Natural killer cell (primary cell): ENCODE measurements around the gene RASAL1. TPM values are rescaled to one million over a fixed set of nuclear protein-coding genes. Genes with fewer than 3 reads are reported as not detected.

Source experiments
- ATAC-seq, 3 donors: fragments of 150-1000 bp in 2 of 3; fragments of 200-7000 bp in 1 of 3; cut with Tn5 transposase; 1 replicate in 1 of 3; 2 replicates in 2 of 3; pipeline ENCODE4 v1.10.0; 2021; ENCODE audit warnings: mild to moderate bottlenecking in 2 of 3, moderate library complexity in 2 of 3
- DNase-seq, 2 donors: peaks; one replicate each; pipeline versions ENCODE4 v3.0.0 to v3.0.0-alpha.2; 2013 to 2021; ENCODE audit warnings: mixed read lengths in 1 of 2
- H3K27ac ChIP-seq: one replicate; pipeline ENCODE4 v1.5.1; 2013; ENCODE audit warnings: mild to moderate bottlenecking, low read length
- H3K27me3 ChIP-seq: one replicate; pipeline ENCODE4 v1.6.1; 2013; ENCODE audit warnings: low read length; ENCODE audit not compliant: control insufficient read depth, insufficient read depth
- H3K36me3 ChIP-seq: one replicate; pipeline ENCODE4 v1.6.1; 2013; ENCODE audit warnings: low read length; ENCODE audit not compliant: control insufficient read depth, insufficient read depth
- H3K4me1 ChIP-seq: one replicate; pipeline ENCODE4 v1.6.1; 2013; ENCODE audit warnings: low read length; ENCODE audit not compliant: control insufficient read depth, insufficient read depth
- H3K4me3 ChIP-seq: one replicate; pipeline ENCODE4 v1.5.1; 2013; ENCODE audit warnings: low read length
- H3K9me3 ChIP-seq: one replicate; pipeline ENCODE4 v1.6.1; 2013; ENCODE audit warnings: low read length; ENCODE audit not compliant: control insufficient read depth, insufficient read depth
- H3K27ac Mint-ChIP-seq, 2 donors: one replicate each; pipeline ENCODE4 v1.8.0; 2022; ENCODE audit warnings: mild to moderate bottlenecking in 2 of 2, mixed read lengths in 2 of 2, moderate library complexity in 1 of 2
- H3K27me3 Mint-ChIP-seq, 2 donors: one replicate each; pipeline ENCODE4 v1.8.0; 2022; ENCODE audit warnings: low read depth in 2 of 2, mixed read lengths in 2 of 2
- H3K36me3 Mint-ChIP-seq: one replicate; pipeline ENCODE4 v1.8.0; 2022; ENCODE audit warnings: mixed read lengths
- H3K4me1 Mint-ChIP-seq, 2 donors: one replicate each; pipeline ENCODE4 v1.8.0; 2022; ENCODE audit warnings: mixed read lengths in 2 of 2
- H3K4me3 Mint-ChIP-seq: one replicate; pipeline ENCODE4 v1.8.0; 2022; ENCODE audit warnings: mild to moderate bottlenecking, moderate library complexity, mixed read lengths
- H3K9me3 Mint-ChIP-seq, 2 donors: one replicate each; pipeline ENCODE4 v1.8.0; 2022; ENCODE audit warnings: mixed read lengths in 2 of 2
- WGBS: methylation state at CpG from one replicate; pipeline ENCODE4 v1.1.7; 2013; ENCODE audit warnings: missing lambda C conversion rate; ENCODE audit not compliant: insufficient coverage; 5-methylcytosine and 5-hydroxymethylcytosine counted together
- intact Hi-C: fragments of 100-400 bp; cut with micrococcal nuclease; formaldehyde crosslinking; loops from one replicate; pipeline ENCODE4 v1.14.2; 2022
- total RNA-seq, 4 donors: library from RNA; stranded (reverse); fragments of 120-200 nt in 1 of 4; gene quantifications; one replicate each; pipeline versions ENCODE4 v1.2.3 to v1.2.4, GENCODE V29; 2013 to 2022
- TF ChIP-seq, protein P1 (sequence below): fragments of 200-600 bp; IDR thresholded peaks from one replicate; pipeline ENCODE4 v1.8.0; 2022; ENCODE audit warnings: antibody characterized with exemption

The RASAL1 gene
- total RNA-seq, 3 donors from 2014 or later (not counting 1 experiment from before 2014, with no cell fraction given): not detected

DNA sequence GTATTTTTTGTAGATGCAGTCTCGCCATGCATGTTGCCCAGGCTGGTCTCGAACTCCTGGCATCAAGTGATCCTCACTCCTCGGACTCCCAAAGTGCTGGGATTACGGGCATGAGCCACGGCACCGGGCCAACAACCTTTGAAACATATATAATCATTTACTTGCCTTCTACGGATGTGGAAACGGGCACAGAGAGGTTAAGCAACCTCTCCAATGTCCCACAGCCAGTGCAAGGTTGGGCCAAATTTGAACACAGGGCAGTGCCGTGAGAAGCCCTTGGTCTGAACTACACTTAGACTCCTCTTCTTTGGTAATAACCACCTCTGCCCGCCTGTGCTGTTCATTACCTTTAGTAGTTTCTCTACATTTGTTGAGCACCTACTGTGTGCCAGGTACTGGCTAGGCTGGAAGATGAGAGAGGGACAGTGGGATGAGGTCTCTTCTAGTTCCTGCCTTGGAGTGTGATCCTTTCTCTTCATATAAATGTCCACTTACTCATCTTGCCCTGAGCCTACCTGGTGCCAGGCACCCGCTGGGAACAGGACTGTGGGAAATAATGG lies 47.5 kb upstream of the RASAL1 start:
- peaks cover 29% of the 10 kb centered on the region for H3K36me3 ChIP-seq
- H3K27me3 ChIP-seq: no peaks in the 10 kb centered on the region
- H3K9me3 ChIP-seq: no peaks in the 10 kb centered on the region
- ATAC-seq: no peak
- Mint-ChIP-seq H3K4me1 (peaks cover 34 to 35% of the 10 kb centered on the region in 2 donors), H3K36me3 (no peaks in the 10 kb centered on the region), H3K27ac (peak overlapping the region in 1 of 2 donors; percentile 94), H3K4me3 (no peak overlapping the region), H3K9me3 (no peaks in the 10 kb centered on the region), H3K27me3 (no peaks in the 10 kb centered on the region)
- H3K4me3 ChIP-seq: no peak overlapping the region
- intact Hi-C loops: no loop called here
- H3K4me1 ChIP-seq: peaks cover 29% of the 10 kb centered on the region
- no peak for DNase-seq
- WGBS: 96% methylated on average over 11 of the region's 11 CpGs
- TF ChIP-seq, protein P1, sequence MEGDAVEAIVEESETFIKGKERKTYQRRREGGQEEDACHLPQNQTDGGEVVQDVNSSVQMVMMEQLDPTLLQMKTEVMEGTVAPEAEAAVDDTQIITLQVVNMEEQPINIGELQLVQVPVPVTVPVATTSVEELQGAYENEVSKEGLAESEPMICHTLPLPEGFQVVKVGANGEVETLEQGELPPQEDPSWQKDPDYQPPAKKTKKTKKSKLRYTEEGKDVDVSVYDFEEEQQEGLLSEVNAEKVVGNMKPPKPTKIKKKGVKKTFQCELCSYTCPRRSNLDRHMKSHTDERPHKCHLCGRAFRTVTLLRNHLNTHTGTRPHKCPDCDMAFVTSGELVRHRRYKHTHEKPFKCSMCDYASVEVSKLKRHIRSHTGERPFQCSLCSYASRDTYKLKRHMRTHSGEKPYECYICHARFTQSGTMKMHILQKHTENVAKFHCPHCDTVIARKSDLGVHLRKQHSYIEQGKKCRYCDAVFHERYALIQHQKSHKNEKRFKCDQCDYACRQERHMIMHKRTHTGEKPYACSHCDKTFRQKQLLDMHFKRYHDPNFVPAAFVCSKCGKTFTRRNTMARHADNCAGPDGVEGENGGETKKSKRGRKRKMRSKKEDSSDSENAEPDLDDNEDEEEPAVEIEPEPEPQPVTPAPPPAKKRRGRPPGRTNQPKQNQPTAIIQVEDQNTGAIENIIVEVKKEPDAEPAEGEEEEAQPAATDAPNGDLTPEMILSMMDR: no peak
- no peak overlapping the region for H3K27ac ChIP-seq

DNA sequence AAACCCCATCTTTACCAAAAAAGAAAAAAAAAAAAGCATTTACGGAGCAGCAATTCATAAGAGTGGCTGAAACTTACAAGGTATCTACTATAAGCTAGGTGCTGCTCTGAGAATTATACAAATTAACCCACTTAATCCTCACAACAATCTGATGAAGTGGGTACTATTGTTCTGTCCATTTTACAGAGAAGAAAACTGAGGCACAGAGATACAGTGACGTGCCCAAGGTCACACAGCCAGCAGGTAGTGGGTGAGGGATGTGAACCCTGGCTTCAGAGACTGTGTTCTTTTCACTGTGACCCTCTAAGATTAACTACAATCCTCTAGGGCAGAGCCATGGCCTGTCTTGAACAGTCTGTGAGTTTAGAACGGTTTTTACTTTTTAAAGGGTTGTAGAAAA lies 46.4 kb upstream of the RASAL1 start:
- DNase-seq (no peak), ATAC-seq (no peak)
- no peak overlapping the region for H3K4me3 Mint-ChIP-seq
- H3K36me3 ChIP-seq: peaks cover 40% of the 10 kb centered on the region
- H3K9me3 ChIP-seq: no peaks in the 10 kb centered on the region
- peaks cover 28% of the 10 kb centered on the region for H3K4me1 ChIP-seq
- peak overlapping the region in 1 of 2 donors; percentile 58 for H3K27ac Mint-ChIP-seq
- TF ChIP-seq, protein P1: no peak
- no peaks in the 10 kb centered on the region for H3K27me3 ChIP-seq
- WGBS: 76% methylated on average over 2 of the region's 3 CpGs
- intact Hi-C loops: no loop called here
- H3K9me3 Mint-ChIP-seq: no peaks in the 10 kb centered on the region
- H3K27me3 Mint-ChIP-seq: no peaks in the 10 kb centered on the region
- H3K4me1 Mint-ChIP-seq: peaks cover 29 to 30% of the 10 kb centered on the region in 2 donors
- no peaks in the 10 kb centered on the region for H3K36me3 Mint-ChIP-seq
- no peak overlapping the region for H3K27ac ChIP-seq
- no peak overlapping the region for H3K4me3 ChIP-seq

DNA sequence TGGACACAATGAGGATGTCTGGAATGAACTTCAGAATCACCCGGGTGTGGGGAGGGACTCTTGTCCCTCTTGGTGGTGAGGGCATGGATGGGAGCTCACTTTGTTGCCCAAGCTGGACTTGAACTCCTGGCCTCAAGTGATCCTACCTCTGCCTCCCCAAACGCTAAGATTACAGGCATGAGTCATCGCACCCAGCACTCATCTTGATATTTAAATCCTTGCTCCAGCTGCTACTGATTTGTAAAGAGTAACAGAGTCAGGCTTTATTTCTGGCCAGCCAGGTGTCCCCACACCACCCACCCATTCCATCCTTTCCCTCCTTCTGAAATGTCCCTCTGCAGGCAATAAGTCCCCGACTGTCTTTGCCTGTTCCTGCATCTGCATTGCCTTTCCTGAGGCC lies 44.8 kb upstream of the RASAL1 start:
- H3K27ac Mint-ChIP-seq: no peak overlapping the region
- ATAC-seq: no peak
- WGBS: 90% methylated on average over 4 of the region's 4 CpGs
- no peak overlapping the region for H3K4me3 Mint-ChIP-seq
- Histone ChIP-seq H3K9me3 (no peaks in the 10 kb centered on the region), H3K27me3 (no peaks in the 10 kb centered on the region), H3K4me1 (peaks cover 16% of the 10 kb centered on the region), H3K36me3 (peaks cover 48% of the 10 kb centered on the region), H3K4me3 (no peak overlapping the region), H3K27ac (no peak overlapping the region)
- DNase-seq: no peak
- no peaks in the 10 kb centered on the region for H3K36me3 Mint-ChIP-seq
- TF ChIP-seq, protein P1: no peak
- H3K4me1 Mint-ChIP-seq: peaks cover 15 to 20% of the 10 kb centered on the region in 2 donors
- intact Hi-C loops: no loop called here
- H3K9me3 Mint-ChIP-seq: no peaks in the 10 kb centered on the region
- H3K27me3 Mint-ChIP-seq: no peaks in the 10 kb centered on the region

DNA sequence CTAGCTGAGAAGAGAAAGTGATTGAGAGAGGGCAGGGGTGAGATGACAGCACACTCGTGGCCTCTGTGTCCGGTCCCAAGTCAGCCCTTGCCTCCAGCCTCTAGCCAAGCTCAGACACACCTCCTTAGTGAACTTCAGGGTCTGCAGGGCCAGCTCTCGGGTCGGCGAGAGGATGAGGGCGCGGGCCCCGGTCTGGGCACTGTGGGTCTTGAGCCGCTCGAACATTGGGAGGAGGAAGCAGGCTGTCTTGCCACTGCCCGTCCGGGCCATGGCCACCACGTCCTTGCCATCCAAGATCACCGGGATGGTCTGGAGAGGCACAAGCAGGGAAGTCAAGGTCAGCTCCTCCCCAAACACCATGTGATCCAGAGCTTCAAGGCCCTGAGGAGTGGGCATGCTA lies 43.5 kb upstream of the RASAL1 start:
- Mint-ChIP-seq H3K4me1 (peaks cover 12 to 18% of the 10 kb centered on the region in 2 donors), H3K36me3 (no peaks in the 10 kb centered on the region), H3K9me3 (no peaks in the 10 kb centered on the region), H3K27me3 (no peaks in the 10 kb centered on the region), H3K4me3 (no peak overlapping the region), H3K27ac (no peak overlapping the region)
- H3K9me3 ChIP-seq: no peaks in the 10 kb centered on the region
- ATAC-seq: no peak
- peaks cover 9% of the 10 kb centered on the region for H3K4me1 ChIP-seq
- no peaks in the 10 kb centered on the region for H3K27me3 ChIP-seq
- H3K36me3 ChIP-seq: peaks cover 60% of the 10 kb centered on the region
- DNase-seq: no peak
- intact Hi-C loops: no loop called here
- H3K4me3 ChIP-seq: no peak overlapping the region
- 97% methylated on average over 14 of the region's 14 CpGs for WGBS
- TF ChIP-seq, protein P1: no peak
- no peak overlapping the region for H3K27ac ChIP-seq
